ENCODE data around the gene CPEB4. TPM values are rescaled to one million over a fixed set of nuclear protein-coding genes. Genes with fewer than 3 reads are reported as not detected.

Gene CPEB4
- total and polyA plus RNA-seq, 9 of the 15 experiments (the other 6 are each of a cell fraction or from before 2014, with no cell fraction given) = 7.4 to 21.3 (median 12.4) TPM

GRCh38 chr5:173885475-173886010, 2.6 kb upstream of the CPEB4 start (continued):
- no peak for TF ChIP-seq HBP1 (CRISPR knock-in tag; IDR thresholded peaks at IDR 0.05)
- no peak for TF ChIP-seq ZNF436 (CRISPR knock-in tag; IDR thresholded peaks at IDR 0.05)
- no peak for TF ChIP-seq CUX1 (CRISPR knock-in tag; IDR thresholded peaks at IDR 0.05)
- peak; percentile 73 to 76; a peak in 3 of 4 replicates for TF ChIP-seq MNT (conservative IDR thresholded peaks at IDR 0.05)
- TF ChIP-seq ZNF398 (CRISPR knock-in tag; IDR thresholded peaks at IDR 0.05) = no peak
- no peak for TF ChIP-seq KDM4B (IDR thresholded peaks at IDR 0.05; ENCODE audit: borderline replicate concordance in 2 of 2, low read depth in 1 of 2)
- no peak for TF ChIP-seq ZSCAN32 (CRISPR knock-in tag; IDR thresholded peaks at IDR 0.05)
- TF ChIP-seq MBD1 (CRISPR knock-in tag; IDR thresholded peaks at IDR 0.05) = no peak
- TF ChIP-seq PRDM10 (IDR thresholded peaks at IDR 0.05; ENCODE audit: partially characterized antibody) = no peak
- no peak for TF ChIP-seq XRCC5 (IDR thresholded peaks at IDR 0.05; ENCODE audit: low read depth, low read length)
